Measurements from ENCODE around the gene ATRNL1. TPM values are rescaled to one million over a fixed set of nuclear protein-coding genes. Genes with fewer than 3 reads are reported as not detected.

Gene ATRNL1
- total RNA-seq, 1 experiment from 2014 or later, result not detected

- peak; percentile 46 for TF ChIP-seq CTCF (IDR thresholded peaks at IDR 0.05; ENCODE audit: unreplicated experiment)
- Mint-ChIP-seq H3K36me3 (ENCODE audit: insufficient read depth, unreplicated experiment) (no peaks in the 10 kb centered on the region), H3K4me3 (ENCODE audit: unreplicated experiment) (no peak overlapping the region), H3K27ac (ENCODE audit: low read depth, unreplicated experiment) (no peak overlapping the region), H3K9me3 (ENCODE audit: unreplicated experiment) (no peaks in the 10 kb centered on the region), H3K4me1 (ENCODE audit: insufficient read depth, unreplicated experiment) (no peaks in the 10 kb centered on the region), H3K27me3 (ENCODE audit: insufficient read depth, unreplicated experiment) (peaks cover 14% of the 10 kb centered on the region)
- ChIA-PET CTCF (interaction anchor here (0.5 to 4.9 kb wide), 21 partner anchors 12 to 1331 kb away, joined by 3 to 74 read pairs (median 4); no protein-coding TSS in a partner anchor), POLR2A (interaction anchor here (0.7 to 1.8 kb wide), 4 partner anchors 79 to 658 kb away, joined by 3 to 7 read pairs (median 4); no protein-coding TSS in a partner anchor)
- peak; percentile 26 for DNase-seq (ENCODE audit: unreplicated experiment)
- intact Hi-C loops (cut with micrococcal nuclease), result loop anchor here (1.0 to 10.0 kb wide), 4 partner anchors 252 to 825 kb away; no protein-coding TSS in a partner anchor
- BruUV-seq (replicated peaks), result no TSS peak
Observed at GRCh38 chr10:115129752-115130151, 36.6 kb downstream of the ATRNL1 start.

- H3K36me3 Mint-ChIP-seq (ENCODE audit: insufficient read depth, unreplicated experiment), result no peaks in the 10 kb centered on the region
- intact Hi-C loops (cut with micrococcal nuclease), result no loop called here
- no peak for DNase-seq (ENCODE audit: unreplicated experiment)
- H3K27ac Mint-ChIP-seq (ENCODE audit: low read depth, unreplicated experiment), result no peak overlapping the region
- no peak for TF ChIP-seq CTCF (IDR thresholded peaks at IDR 0.05; ENCODE audit: unreplicated experiment)
- POLR2A ChIA-PET, result no interaction called here
- H3K27me3 Mint-ChIP-seq (ENCODE audit: insufficient read depth, unreplicated experiment), result peaks cover 49% of the 10 kb centered on the region
- no TSS peak for BruUV-seq (replicated peaks)
- CTCF ChIA-PET, result interaction anchor here (0.9 to 1.0 kb wide), 2 partner anchors 263 to 315 kb away, joined by 3 to 4 read pairs; partner anchors contain the start of gene FHIP2A
- H3K4me3 Mint-ChIP-seq (ENCODE audit: unreplicated experiment), result no peak overlapping the region
- no peaks in the 10 kb centered on the region for H3K4me1 Mint-ChIP-seq (ENCODE audit: insufficient read depth, unreplicated experiment)
- peaks cover 9% of the 10 kb centered on the region for H3K9me3 Mint-ChIP-seq (ENCODE audit: unreplicated experiment)
Observed at GRCh38 chr10:115136616-115137015, 43.5 kb downstream of the ATRNL1 start.

GRCh38 chr10:115141254-115141653 is 48.1 kb downstream of the ATRNL1 start:
- H3K9me3 Mint-ChIP-seq (ENCODE audit: unreplicated experiment), result peaks cover 5% of the 10 kb centered on the region
- CTCF ChIA-PET, result interaction anchor here (0.6 to 2.9 kb wide), 6 partner anchors 13 to 1561 kb away, joined by 3 to 18 read pairs (median 3); no protein-coding TSS in a partner anchor
- DNase-seq (ENCODE audit: unreplicated experiment), result peak; percentile 27
- H3K27ac Mint-ChIP-seq (ENCODE audit: low read depth, unreplicated experiment), result no peak overlapping the region
- POLR2A ChIA-PET, result no interaction called here
- H3K36me3 Mint-ChIP-seq (ENCODE audit: insufficient read depth, unreplicated experiment), result no peaks in the 10 kb centered on the region
- peak; percentile 31 for TF ChIP-seq CTCF (IDR thresholded peaks at IDR 0.05; ENCODE audit: unreplicated experiment)
- H3K4me1 Mint-ChIP-seq (ENCODE audit: insufficient read depth, unreplicated experiment), result no peaks in the 10 kb centered on the region
- intact Hi-C loops (cut with micrococcal nuclease), result loop anchor here (1.0 kb wide), 1 partner anchor 276 kb away; no protein-coding TSS in a partner anchor
- H3K4me3 Mint-ChIP-seq (ENCODE audit: unreplicated experiment), result no peak overlapping the region
- H3K27me3 Mint-ChIP-seq (ENCODE audit: insufficient read depth, unreplicated experiment), result peaks cover 63% of the 10 kb centered on the region
- BruUV-seq (replicated peaks), result no TSS peak

- CTCF ChIA-PET, result interaction anchor here (0.6 to 1.2 kb wide), 3 partner anchors 9 to 260 kb away, joined by 3 to 4 read pairs (median 3); no protein-coding TSS in a partner anchor
- no peak overlapping the region for H3K4me3 Mint-ChIP-seq (ENCODE audit: unreplicated experiment)
- POLR2A ChIA-PET, result no interaction called here
- H3K27ac Mint-ChIP-seq (ENCODE audit: low read depth, unreplicated experiment), result no peak overlapping the region
- no peak for TF ChIP-seq CTCF (IDR thresholded peaks at IDR 0.05; ENCODE audit: unreplicated experiment)
- no TSS peak for BruUV-seq (replicated peaks)
- H3K36me3 Mint-ChIP-seq (ENCODE audit: insufficient read depth, unreplicated experiment), result no peaks in the 10 kb centered on the region
- H3K27me3 Mint-ChIP-seq (ENCODE audit: insufficient read depth, unreplicated experiment), result peaks cover 76% of the 10 kb centered on the region
- H3K4me1 Mint-ChIP-seq (ENCODE audit: insufficient read depth, unreplicated experiment), result no peaks in the 10 kb centered on the region
- intact Hi-C loops (cut with micrococcal nuclease), result no loop called here
- DNase-seq (ENCODE audit: unreplicated experiment), result no peak
- H3K9me3 Mint-ChIP-seq (ENCODE audit: unreplicated experiment), result no peaks in the 10 kb centered on the region
Observed at GRCh38 chr10:115157357-115157756, 64.2 kb downstream of the ATRNL1 start.
